GM12878 (cell line): ENCODE data around the gene TBC1D1. TPM values are rescaled to one million over a fixed set of nuclear protein-coding genes. Genes with fewer than 3 reads are reported as not detected.

Experiments used
- ATAC-seq: fragments of 200-7000 bp; cut with Tn5 transposase; 3 replicates; pipeline ENCODE4 v1.9.1; 2020; ENCODE audit warnings: mild to moderate bottlenecking, moderate library complexity
- BruUV-seq: library from RNA; stranded (reverse); fragments of 400-500 nt; replicated peaks from 2 replicates; lab custom pipeline; 2021; lab: Mats Ljungman, UMichigan
- CTCF ChIA-PET: fragments of 300-600 bp; sonication (Branson Sonifier 250); formaldehyde crosslinking; extraction: SDS; loops from one replicate; lab custom pipeline; 2021; ENCODE audit warnings: inconsistent platforms; lab: Yijun Ruan, JAX
- POLR2A ChIA-PET: fragments of 350-600 bp; formaldehyde crosslinking; extraction: SDS; loops from one replicate; lab custom pipeline; 2021; ENCODE audit warnings: inconsistent platforms; lab: Charles Lee
- RAD21 ChIA-PET: fragments of 300-600 bp; sonication (Branson Sonifier 250); formaldehyde crosslinking; loops from one replicate; lab custom pipeline; 2023; ENCODE audit warnings: antibody characterized with exemption; ENCODE audit not compliant: unreplicated experiment; lab: Charles Lee
- SMC1A ChIA-PET: fragments of 300-600 bp; sonication (Branson Sonifier 250); formaldehyde crosslinking; loops from one replicate; lab custom pipeline; 2023; ENCODE audit not compliant: unreplicated experiment, uncharacterized antibody; lab: Charles Lee
- DNase-seq: peaks from one replicate; pipeline ENCODE4 v3.0.0-alpha.2; 2011; ENCODE audit warnings: low read depth, low spot score
- FAIRE-seq: peaks from 3 replicates; lab custom pipeline; 2011; peaks lifted over from hg19 to GRCh38; lab: Jason Lieb, UNC
- H2AFZ ChIP-seq: 2 replicates; pipeline ENCODE4 v1.6.0; 2011; ENCODE audit warnings: low read depth, low read length, control low read depth; ENCODE audit not compliant: control insufficient read depth
- H3K27ac ChIP-seq: 2 replicates; pipeline ENCODE4 v1.5.1; 2011; ENCODE audit warnings: control low read depth; ENCODE audit not compliant: control insufficient read depth, insufficient read depth
- H3K27me3 ChIP-seq, 2 experiments: replicated peaks in 1 of 2; 2 replicates each; pipeline versions ENCODE4 v1.6.0 to v1.6.1; 2011; ENCODE audit warnings: low read length in 1 of 2; ENCODE audit not compliant: control insufficient read depth in 2 of 2, insufficient read depth in 2 of 2
- H3K36me3 ChIP-seq, 2 experiments: 2 replicates each; pipeline ENCODE4 v1.5.1; 2011; ENCODE audit warnings: low read length in 1 of 2; ENCODE audit not compliant: control insufficient read depth in 2 of 2, insufficient read depth in 2 of 2
- H3K4me1 ChIP-seq: 2 replicates; pipeline ENCODE4 v1.6.1; 2011; ENCODE audit warnings: mild to moderate bottlenecking, low read length, moderate library complexity, mixed read lengths; ENCODE audit not compliant: control insufficient read depth, insufficient read depth
- H3K4me2 ChIP-seq: 2 replicates; pipeline ENCODE4 v1.6.0; 2011; ENCODE audit warnings: control low read depth; ENCODE audit not compliant: control insufficient read depth, insufficient read depth
- H3K4me3 ChIP-seq: fragments of 200-600 bp; sonication (generic); 2 replicates; pipeline ENCODE4 v1.5.1; 2016
- H3K79me2 ChIP-seq: 2 replicates; pipeline ENCODE4 v1.6.0; 2011; ENCODE audit warnings: low read length; ENCODE audit not compliant: control insufficient read depth, insufficient read depth
- H3K9ac ChIP-seq: 2 replicates; pipeline ENCODE4 v1.8.0; 2011; ENCODE audit warnings: low read length, control low read depth, mixed read lengths; ENCODE audit not compliant: control insufficient read depth, insufficient read depth
- H3K9me3 ChIP-seq: replicated peaks from 3 replicates; pipeline ENCODE4 v1.5.1; 2011; ENCODE audit warnings: mild to moderate bottlenecking, low read length; ENCODE audit not compliant: control insufficient read depth, insufficient read depth
- H4K20me1 ChIP-seq: 2 replicates; pipeline ENCODE4 v1.6.0; 2011; ENCODE audit not compliant: control insufficient read depth, insufficient read depth
- ATF7 ChIP-seq: fragments of 450-650 bp; IDR thresholded peaks from 2 replicates; pipeline ENCODE4 v1.6.1; 2016; ENCODE audit warnings: low read depth, mild to moderate bottlenecking
- CREB1 ChIP-seq: IDR thresholded peaks from 2 replicates; pipeline ENCODE4 v1.6.1; 2012; ENCODE audit warnings: low read depth, mild to moderate bottlenecking, inconsistent platforms
- CREM ChIP-seq: IDR thresholded peaks from 2 replicates; pipeline ENCODE4 v1.6.1; 2014; ENCODE audit warnings: antibody characterized with exemption, low read depth
- E2F8 ChIP-seq: fragments of 450-650 bp; IDR thresholded peaks from 2 replicates; pipeline ENCODE4 v1.6.1; 2018; ENCODE audit warnings: mild to moderate bottlenecking, low read depth, moderate library complexity; ENCODE audit not compliant: partially characterized antibody
- ESRRA ChIP-seq: IDR thresholded peaks from 2 replicates; pipeline ENCODE4 v1.6.1; 2012; ENCODE audit warnings: mild to moderate bottlenecking, low read length, improper control_type of control experiment
- EZH2 ChIP-seq: IDR thresholded peaks from 2 replicates; pipeline ENCODE4 v1.6.1; 2012; ENCODE audit warnings: low read depth, mild to moderate bottlenecking, control low read depth, inconsistent platforms, low read length, borderline replicate concordance; ENCODE audit not compliant: control insufficient read depth
- IKZF1 ChIP-seq: fragments of 450-650 bp; conservative IDR thresholded peaks from 2 replicates; pipeline ENCODE4 v1.6.1; 2017; ENCODE audit warnings: antibody characterized with exemption, mild to moderate bottlenecking
- POLR2A ChIP-seq: IDR thresholded peaks from 2 replicates; pipeline ENCODE4 v1.6.1; 2011; ENCODE audit warnings: low read depth, mild to moderate bottlenecking, low read length
- SRF ChIP-seq, 2 experiments: IDR thresholded peaks; 2 replicates each; pipeline ENCODE4 v1.6.1; 2011; ENCODE audit warnings: low read depth in 2 of 2, low read length in 2 of 2, mild to moderate bottlenecking in 1 of 2, moderate library complexity in 1 of 2
- USF1 ChIP-seq: IDR thresholded peaks from 2 replicates; pipeline ENCODE4 v1.6.1; 2011; ENCODE audit warnings: borderline replicate concordance, low read depth, mild to moderate bottlenecking, moderate library complexity, mixed read lengths, low read length; ENCODE audit not compliant: insufficient read depth; ENCODE audit errors: extremely low read length
- ZNF384 ChIP-seq: IDR thresholded peaks from 2 replicates; pipeline ENCODE4 v1.6.1; 2012; ENCODE audit warnings: low read depth, mild to moderate bottlenecking, low read length, improper control_type of control experiment, borderline replicate concordance
- ZZZ3 ChIP-seq: IDR thresholded peaks from 2 replicates; pipeline ENCODE4 v1.6.1; 2011; ENCODE audit warnings: low read depth; ENCODE audit not compliant: control insufficient read depth, insufficient read length
- WGBS: methylation state at CpG from one replicate; pipeline ENCODE4 v1.1.6; 2016; ENCODE audit warnings: low lambda C conversion rate; ENCODE audit not compliant: insufficient replicate concordance, insufficient coverage; ENCODE audit errors: missing lambda C conversion rate; 5-methylcytosine and 5-hydroxymethylcytosine counted together
- in situ Hi-C: fragments of 300-500 bp; cut with MboI; formaldehyde crosslinking; loops from 9 replicates; pipeline ENCODE4 v1.14.3; 2018; ENCODE audit warnings: mixed read lengths
- intact Hi-C: fragments of 100-400 bp; cut with micrococcal nuclease; formaldehyde crosslinking; loops from one replicate; pipeline ENCODE4 v1.14.2; 2022; ENCODE audit not compliant: unreplicated experiment
- polyA plus RNA-seq, 11 experiments: library from polyadenylated mRNA; depleted of rRNA in 4 of 11; unstranded in 6 of 11; stranded (reverse) in 5 of 11; fragments of >200 nt; fragmentation: Nextera tagmentation in 4 of 11; fragmentation: Illumina TruSeq in 1 of 11; extraction: Ambion mirVana in 4 of 11; extraction: Trizol in 1 of 11; gene quantifications; 1 replicate in 1 of 11; 2 replicates in 10 of 11; pipeline versions ENCODE4 v1.2.1 to v1.2.3, GENCODE V29; 2011 to 2016; ENCODE audit warnings: inconsistent platforms in 2 of 11, missing spikeins in 2 of 11, low read depth in 1 of 11
- total RNA-seq, 4 experiments: library from RNA; depleted of rRNA in 3 of 4; stranded (reverse); fragments of >200 nt in 3 of 4; fragmentation: Illumina TruSeq in 1 of 4; extraction: Trizol in 1 of 4; gene quantifications; 2 replicates each; pipeline versions ENCODE4 v1.2.1 to v1.2.3, GENCODE V29; 2013 to 2021
- TF ChIP-seq, protein P1 (sequence below): fragments of 450-650 bp; formaldehyde crosslinking; IDR thresholded peaks from 2 replicates; pipeline ENCODE4 v1.4.0; 2020; ENCODE audit warnings: mild to moderate bottlenecking, moderate library complexity
- TF ChIP-seq, protein P2 (sequence below): fragments of 450-650 bp; IDR thresholded peaks from 2 replicates; pipeline ENCODE4 v1.6.1; 2017; ENCODE audit warnings: mild to moderate bottlenecking

TBC1D1 gene
- total and polyA plus RNA-seq, 10 of the 15 experiments (the other 5 are each of a cell fraction or from before 2014, with no cell fraction given): 5.3 to 102 (median 57.8) TPM

- no peak for TF ChIP-seq E2F8
- TF ChIP-seq, all 136 proteins: peak for 0
Observed at GRCh38 chr4:38005637-38006036, 114.8 kb downstream of the TBC1D1 start (continued).

DNA sequence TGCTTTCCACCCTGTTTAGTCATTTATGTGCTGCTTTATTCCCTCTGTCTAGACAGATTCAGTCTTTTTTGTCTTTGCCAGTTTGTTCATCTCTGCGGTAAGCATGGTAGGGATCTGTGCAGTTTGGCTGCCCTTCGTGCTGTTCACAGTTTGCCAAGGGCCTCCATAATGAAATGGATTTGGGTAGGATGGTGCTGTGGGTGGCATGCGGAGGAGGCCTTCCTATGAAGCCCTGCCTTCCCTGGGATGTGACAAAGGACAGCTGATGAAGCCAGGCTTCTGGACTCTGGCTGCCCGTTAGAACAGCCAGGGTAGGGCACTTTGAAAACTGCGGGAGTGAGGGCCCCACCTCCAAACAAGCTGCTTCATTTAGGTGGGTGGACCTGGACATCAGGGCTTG is 116.8 kb downstream of the TBC1D1 start:
- Histone ChIP-seq H3K9ac (no peak overlapping the region), H3K9me3 (no peaks in the 10 kb centered on the region), H3K27me3 (no peaks in the 10 kb centered on the region), H2AFZ (no peak overlapping the region), H4K20me1 (no peaks in the 10 kb centered on the region), H3K27ac (no peak overlapping the region), H3K4me2 (no peak overlapping the region), H3K4me3 (no peak overlapping the region), H3K36me3 (0 out of 4 replicates have a peak, but pooled peaks cover 0 to 3% of the 10 kb centered on the region in 2 experiments), H3K79me2 (no peaks in the 10 kb centered on the region; the same call in none of the 2 replicates), H3K4me1 (no peaks in the 10 kb centered on the region; the same call in 1 of the 2 replicates)
- ChIA-PET CTCF (interaction anchor here (1.2 kb wide), 1 partner anchor 204 kb away, joined by 3 read pairs; no protein-coding TSS in a partner anchor), RAD21 (no interaction called here), SMC1A (interaction anchor here (1.0 to 1.2 kb wide), 2 partner anchors 12 to 206 kb away, joined by 3 to 4 read pairs; no protein-coding TSS in a partner anchor), POLR2A (no interaction called here)
- ATAC-seq (no peak), FAIRE-seq (no peak), DNase-seq (no peak)
- in situ Hi-C loops (no loop called here), intact Hi-C loops (no loop called here)
- 87% methylated on average over 5 of the region's 5 CpGs for WGBS
- no TSS peak for BruUV-seq
- TF ChIP-seq, protein P1, sequence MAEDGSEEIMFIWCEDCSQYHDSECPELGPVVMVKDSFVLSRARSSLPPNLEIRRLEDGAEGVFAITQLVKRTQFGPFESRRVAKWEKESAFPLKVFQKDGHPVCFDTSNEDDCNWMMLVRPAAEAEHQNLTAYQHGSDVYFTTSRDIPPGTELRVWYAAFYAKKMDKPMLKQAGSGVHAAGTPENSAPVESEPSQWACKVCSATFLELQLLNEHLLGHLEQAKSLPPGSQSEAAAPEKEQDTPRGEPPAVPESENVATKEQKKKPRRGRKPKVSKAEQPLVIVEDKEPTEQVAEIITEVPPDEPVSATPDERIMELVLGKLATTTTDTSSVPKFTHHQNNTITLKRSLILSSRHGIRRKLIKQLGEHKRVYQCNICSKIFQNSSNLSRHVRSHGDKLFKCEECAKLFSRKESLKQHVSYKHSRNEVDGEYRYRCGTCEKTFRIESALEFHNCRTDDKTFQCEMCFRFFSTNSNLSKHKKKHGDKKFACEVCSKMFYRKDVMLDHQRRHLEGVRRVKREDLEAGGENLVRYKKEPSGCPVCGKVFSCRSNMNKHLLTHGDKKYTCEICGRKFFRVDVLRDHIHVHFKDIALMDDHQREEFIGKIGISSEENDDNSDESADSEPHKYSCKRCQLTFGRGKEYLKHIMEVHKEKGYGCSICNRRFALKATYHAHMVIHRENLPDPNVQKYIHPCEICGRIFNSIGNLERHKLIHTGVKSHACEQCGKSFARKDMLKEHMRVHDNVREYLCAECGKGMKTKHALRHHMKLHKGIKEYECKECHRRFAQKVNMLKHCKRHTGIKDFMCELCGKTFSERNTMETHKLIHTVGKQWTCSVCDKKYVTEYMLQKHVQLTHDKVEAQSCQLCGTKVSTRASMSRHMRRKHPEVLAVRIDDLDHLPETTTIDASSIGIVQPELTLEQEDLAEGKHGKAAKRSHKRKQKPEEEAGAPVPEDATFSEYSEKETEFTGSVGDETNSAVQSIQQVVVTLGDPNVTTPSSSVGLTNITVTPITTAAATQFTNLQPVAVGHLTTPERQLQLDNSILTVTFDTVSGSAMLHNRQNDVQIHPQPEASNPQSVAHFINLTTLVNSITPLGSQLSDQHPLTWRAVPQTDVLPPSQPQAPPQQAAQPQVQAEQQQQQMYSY (CRISPR knock-in tag): no peak
- TF ChIP-seq POLR2A (no peak), ESRRA (no peak), EZH2 (no peak), USF1 (no peak), IKZF1 (no peak), ZNF384 (no peak), CREM (no peak), SRF (IDR thresholded peaks at IDR 0.05; ENCODE audit: low read depth in 2 of 2, low read length in 2 of 2) (no peak), CREB1 (no peak), ATF7 (no peak), ZZZ3 (no peak)
- TF ChIP-seq, protein P2, sequence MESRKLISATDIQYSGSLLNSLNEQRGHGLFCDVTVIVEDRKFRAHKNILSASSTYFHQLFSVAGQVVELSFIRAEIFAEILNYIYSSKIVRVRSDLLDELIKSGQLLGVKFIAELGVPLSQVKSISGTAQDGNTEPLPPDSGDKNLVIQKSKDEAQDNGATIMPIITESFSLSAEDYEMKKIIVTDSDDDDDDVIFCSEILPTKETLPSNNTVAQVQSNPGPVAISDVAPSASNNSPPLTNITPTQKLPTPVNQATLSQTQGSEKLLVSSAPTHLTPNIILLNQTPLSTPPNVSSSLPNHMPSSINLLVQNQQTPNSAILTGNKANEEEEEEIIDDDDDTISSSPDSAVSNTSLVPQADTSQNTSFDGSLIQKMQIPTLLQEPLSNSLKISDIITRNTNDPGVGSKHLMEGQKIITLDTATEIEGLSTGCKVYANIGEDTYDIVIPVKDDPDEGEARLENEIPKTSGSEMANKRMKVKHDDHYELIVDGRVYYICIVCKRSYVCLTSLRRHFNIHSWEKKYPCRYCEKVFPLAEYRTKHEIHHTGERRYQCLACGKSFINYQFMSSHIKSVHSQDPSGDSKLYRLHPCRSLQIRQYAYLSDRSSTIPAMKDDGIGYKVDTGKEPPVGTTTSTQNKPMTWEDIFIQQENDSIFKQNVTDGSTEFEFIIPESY: no peak
